D721Med (cell line): Measurements from ENCODE around the gene IL12RB2.
A peak's percentile ranks its signal among the peaks of the same experiment; 100 is the strongest.

Experiments used
- DNase-seq: peaks from one replicate; pipeline ENCODE4 v3.0.0; 2011; ENCODE audit warnings: low spot score; ENCODE audit not compliant: insufficient read length
- FAIRE-seq: peaks from 2 replicates; lab custom pipeline; 2011; peaks lifted over from hg19 to GRCh38; lab: Jason Lieb, UNC
- TF ChIP-seq, protein P1 (sequence below): IDR thresholded peaks from 2 replicates; pipeline ENCODE4 v1.5.1; 2012; ENCODE audit warnings: mild to moderate bottlenecking, control low read depth; ENCODE audit not compliant: insufficient read depth; ENCODE audit errors: missing control alignments

The IL12RB2 gene

DNA sequence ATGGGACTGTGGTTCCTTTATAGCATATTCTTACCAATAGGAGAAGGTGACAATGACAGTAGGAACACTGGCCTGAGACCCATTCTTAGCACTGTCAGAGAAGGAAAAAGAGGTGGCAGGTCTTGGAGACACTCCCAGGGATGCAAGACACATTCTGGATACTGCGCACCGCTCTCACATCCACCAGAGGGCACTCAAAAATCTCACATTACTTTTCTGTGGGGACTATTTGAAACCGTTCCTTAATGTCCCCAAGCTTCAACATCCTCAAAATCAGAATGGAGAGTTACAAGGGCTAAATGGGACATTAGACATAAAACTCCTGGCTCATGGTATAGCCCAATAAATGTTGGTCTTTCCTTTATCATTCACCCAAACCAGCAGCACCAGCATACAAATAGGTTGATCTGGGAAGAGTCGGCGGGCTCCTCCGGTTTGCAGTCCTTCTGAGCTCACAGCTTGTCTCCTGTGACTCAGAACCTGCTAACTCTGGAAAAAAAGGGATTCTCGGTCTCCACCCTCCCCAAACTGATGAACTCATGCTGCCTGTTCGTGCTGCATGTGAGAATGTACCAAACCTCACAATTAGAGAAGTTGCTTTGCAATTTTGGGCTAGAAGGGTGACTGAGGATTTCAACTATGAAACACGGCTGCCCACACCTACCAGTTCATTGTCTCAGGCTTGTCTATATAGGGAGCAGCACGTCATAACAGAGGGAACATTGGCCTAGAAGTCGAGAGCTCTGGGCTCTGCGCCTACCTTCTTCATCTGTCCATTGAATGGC, 40.2 kb downstream of the IL12RB2 start:
- TF ChIP-seq, protein P1, sequence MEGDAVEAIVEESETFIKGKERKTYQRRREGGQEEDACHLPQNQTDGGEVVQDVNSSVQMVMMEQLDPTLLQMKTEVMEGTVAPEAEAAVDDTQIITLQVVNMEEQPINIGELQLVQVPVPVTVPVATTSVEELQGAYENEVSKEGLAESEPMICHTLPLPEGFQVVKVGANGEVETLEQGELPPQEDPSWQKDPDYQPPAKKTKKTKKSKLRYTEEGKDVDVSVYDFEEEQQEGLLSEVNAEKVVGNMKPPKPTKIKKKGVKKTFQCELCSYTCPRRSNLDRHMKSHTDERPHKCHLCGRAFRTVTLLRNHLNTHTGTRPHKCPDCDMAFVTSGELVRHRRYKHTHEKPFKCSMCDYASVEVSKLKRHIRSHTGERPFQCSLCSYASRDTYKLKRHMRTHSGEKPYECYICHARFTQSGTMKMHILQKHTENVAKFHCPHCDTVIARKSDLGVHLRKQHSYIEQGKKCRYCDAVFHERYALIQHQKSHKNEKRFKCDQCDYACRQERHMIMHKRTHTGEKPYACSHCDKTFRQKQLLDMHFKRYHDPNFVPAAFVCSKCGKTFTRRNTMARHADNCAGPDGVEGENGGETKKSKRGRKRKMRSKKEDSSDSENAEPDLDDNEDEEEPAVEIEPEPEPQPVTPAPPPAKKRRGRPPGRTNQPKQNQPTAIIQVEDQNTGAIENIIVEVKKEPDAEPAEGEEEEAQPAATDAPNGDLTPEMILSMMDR, result peak; percentile 77
- DNase-seq (no peak), FAIRE-seq (no peak)

DNA sequence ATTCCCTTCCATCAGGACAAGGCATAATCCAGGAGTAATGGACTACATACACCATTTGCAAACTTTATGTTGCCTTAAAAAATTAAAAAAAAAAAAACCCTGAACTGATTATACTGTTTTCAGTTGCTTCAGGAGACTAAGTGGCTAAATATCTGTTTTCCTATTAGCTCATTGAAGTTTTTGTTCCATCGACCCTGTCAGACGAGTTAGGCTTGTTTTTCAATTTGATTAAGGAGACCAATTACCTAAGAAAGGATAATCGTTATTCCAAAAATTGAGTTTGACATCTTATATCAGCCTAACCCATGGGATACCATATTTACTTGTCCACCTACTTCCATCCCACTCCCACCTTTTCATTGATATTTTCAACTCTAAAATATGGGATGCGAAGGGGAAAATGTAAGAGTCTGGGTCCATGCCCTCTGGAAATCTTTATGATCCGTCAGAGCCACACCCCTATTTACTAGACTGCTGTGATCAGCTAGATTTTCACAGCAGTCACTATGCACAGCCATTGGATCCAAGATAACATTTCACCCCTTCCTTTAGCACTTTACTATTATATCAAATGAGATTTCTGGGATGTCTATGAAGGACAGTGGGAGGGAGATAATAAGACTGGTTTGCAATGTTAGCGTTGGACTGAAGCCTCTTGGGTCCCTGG, 41.0 kb downstream of the IL12RB2 start:
- DNase-seq (no peak), FAIRE-seq (no peak)
- TF ChIP-seq, protein P1, result no peak

DNA sequence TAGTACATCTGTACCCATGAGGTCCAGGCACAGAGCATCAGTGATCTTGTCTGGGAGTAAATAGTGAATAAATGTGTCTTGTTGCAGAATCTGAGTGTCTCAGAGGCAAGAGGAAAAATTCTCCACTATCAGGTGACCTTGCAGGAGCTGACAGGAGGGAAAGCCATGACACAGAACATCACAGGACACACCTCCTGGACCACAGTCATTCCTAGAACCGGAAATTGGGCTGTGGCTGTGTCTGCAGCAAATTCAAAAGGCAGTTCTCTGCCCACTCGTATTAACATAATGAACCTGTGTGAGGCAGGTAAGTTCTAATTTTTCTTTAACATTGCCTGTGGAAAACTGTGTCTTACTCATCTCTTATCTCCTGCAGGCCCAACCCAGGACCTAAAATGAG, 43.1 kb downstream of the IL12RB2 start:
- DNase-seq, result no peak
- TF ChIP-seq, protein P1, result no peak
- no peak for FAIRE-seq

DNA sequence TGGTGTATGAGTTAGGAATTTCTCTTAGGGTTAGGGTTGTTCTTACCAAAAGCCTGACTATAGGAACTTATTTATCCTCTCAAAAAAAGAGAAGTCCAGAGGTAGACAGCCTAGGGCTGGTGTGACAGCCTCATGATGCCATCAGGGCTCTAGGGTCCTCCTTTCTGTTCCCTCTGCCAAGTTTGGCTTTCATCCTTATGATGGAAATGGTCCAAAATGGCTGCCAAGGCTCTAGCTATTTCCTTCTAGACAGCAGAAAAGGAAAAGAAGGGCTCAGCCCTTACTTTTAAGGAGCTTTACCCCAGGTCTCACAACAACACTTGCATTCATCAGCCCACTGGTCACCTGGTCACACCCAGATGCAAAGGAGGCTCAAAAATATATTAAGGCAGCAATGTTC, 44.5 kb downstream of the IL12RB2 start:
- FAIRE-seq, result no peak
- TF ChIP-seq, protein P1, result no peak

DNA sequence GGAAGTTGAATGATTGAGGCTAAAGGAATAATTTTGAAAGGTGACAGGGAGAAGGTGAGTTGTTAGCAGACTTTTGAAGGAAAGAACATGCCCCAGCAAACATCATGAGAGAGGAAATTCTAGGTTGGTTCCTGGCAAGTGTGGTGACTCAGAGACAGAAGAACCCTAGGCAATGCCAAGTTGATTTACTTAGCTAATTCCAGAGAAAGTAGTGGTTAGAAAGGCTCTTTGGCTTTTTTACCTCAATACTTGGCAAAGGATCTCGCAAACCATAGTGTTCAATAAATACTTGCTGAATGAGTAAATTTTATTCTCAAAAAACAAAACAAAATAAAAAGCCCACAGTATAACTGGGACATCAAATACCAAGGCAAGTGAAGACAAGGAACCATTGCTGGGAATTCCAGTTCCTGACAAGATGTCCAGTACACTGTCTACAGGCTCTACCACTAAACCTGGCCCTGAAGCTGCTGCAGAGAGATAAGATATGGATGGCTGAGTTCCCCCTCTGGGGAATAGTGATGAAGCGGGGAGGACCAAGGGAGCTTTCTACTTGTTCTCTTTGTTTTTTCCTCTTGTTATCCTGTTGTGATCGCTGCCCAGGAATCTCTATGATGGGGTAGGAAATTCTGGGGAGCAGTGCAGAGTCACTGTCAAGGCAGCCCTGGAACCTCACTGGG, 48.2 kb downstream of the IL12RB2 start:
- DNase-seq (no peak), FAIRE-seq (no peak)
- TF ChIP-seq, protein P1, result no peak

More for the DNA sequence above, 44.5 kb downstream of the IL12RB2 start:
- no peak for DNase-seq

DNA sequence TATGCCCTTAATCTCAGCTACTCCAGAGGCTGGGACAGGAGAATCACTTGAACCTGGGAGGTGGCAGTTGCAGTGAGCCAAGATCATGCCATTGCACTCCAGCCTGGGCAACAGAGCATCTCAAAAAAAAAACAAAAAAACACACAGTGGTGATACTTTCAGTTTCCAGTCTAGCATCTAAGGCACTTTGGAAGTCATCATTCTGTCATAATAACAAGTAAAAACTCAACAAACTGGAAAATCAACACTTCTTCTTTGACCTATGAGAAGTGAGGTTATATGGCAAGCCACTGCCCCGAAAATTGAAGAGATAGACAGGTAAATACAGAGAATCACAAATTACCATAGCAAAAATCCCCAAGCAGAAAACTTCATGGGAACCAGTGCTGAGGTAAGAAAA, 51.9 kb downstream of the IL12RB2 start:
- TF ChIP-seq, protein P1, result no peak
- DNase-seq (no peak), FAIRE-seq (no peak)
